DOHH2 (cell line): ENCODE measurements around the gene HEG1.

ENCODE experiments used
- H3F3A ChIP-seq: fragments of 200-600 bp; sonication (generic), shearing (Covaris generic); 2 replicates; pipeline ENCODE4 v1.6.0; 2016; ENCODE audit warnings: antibody characterized with exemption, mild to moderate bottlenecking; ENCODE audit not compliant: control insufficient read depth, insufficient read depth
- H3K27ac ChIP-seq: fragments of 200-600 bp; sonication (generic); 2 replicates; pipeline ENCODE4 v1.5.1; 2014; ENCODE audit warnings: low read depth, mild to moderate bottlenecking, low read length, moderate library complexity
- H3K27me3 ChIP-seq: fragments of 200-600 bp; sonication (generic); 2 replicates; pipeline ENCODE4 v1.6.1; 2014; ENCODE audit warnings: mild to moderate bottlenecking, low read length, mixed read lengths; ENCODE audit not compliant: control insufficient read depth
- H3K36me3 ChIP-seq: fragments of 200-600 bp; sonication (generic); 2 replicates; pipeline ENCODE4 v1.6.1; 2014; ENCODE audit warnings: mild to moderate bottlenecking, low read length, moderate library complexity, mixed read lengths; ENCODE audit not compliant: control insufficient read depth
- H3K4me1 ChIP-seq: fragments of 200-600 bp; sonication (generic); 2 replicates; pipeline ENCODE4 v1.6.1; 2014; ENCODE audit warnings: mild to moderate bottlenecking, low read length, mixed read lengths; ENCODE audit not compliant: control insufficient read depth
- H3K4me2 ChIP-seq: fragments of 200-600 bp; sonication (generic); 2 replicates; pipeline ENCODE4 v1.6.0; 2014; ENCODE audit warnings: mild to moderate bottlenecking, low read length, moderate library complexity
- H3K4me3 ChIP-seq: fragments of 200-600 bp; sonication (generic); 2 replicates; pipeline ENCODE4 v1.5.1; 2014; ENCODE audit warnings: mild to moderate bottlenecking, low read length, mixed read lengths
- H3K79me2 ChIP-seq: fragments of 200-600 bp; sonication (generic); 2 replicates; pipeline ENCODE4 v1.6.1; 2014; ENCODE audit warnings: mild to moderate bottlenecking, low read length, mixed read lengths; ENCODE audit not compliant: control insufficient read depth
- H3K9me2 ChIP-seq: fragments of 200-600 bp; sonication (generic); replicated peaks from 2 replicates; pipeline ENCODE4 v1.6.1; 2014; ENCODE audit warnings: mild to moderate bottlenecking, low read length, mixed read lengths; ENCODE audit not compliant: control insufficient read depth
- H3K9me3 ChIP-seq: fragments of 200-600 bp; sonication (generic); 2 replicates; pipeline ENCODE4 v1.6.1; 2014; ENCODE audit warnings: antibody characterized with exemption, low read length, mixed read lengths; ENCODE audit not compliant: control insufficient read depth, insufficient read depth
- H4K20me1 ChIP-seq: fragments of 200-600 bp; sonication (generic); 2 replicates; pipeline ENCODE4 v1.6.0; 2014; ENCODE audit warnings: low read depth, mild to moderate bottlenecking, antibody characterized with exemption, low read length, moderate library complexity; ENCODE audit not compliant: control insufficient read depth, insufficient read depth
- EZH2phosphoT487 ChIP-seq: fragments of 200-600 bp; sonication (generic); IDR thresholded peaks from 2 replicates; pipeline ENCODE4 v1.6.1; 2017; ENCODE audit warnings: borderline replicate concordance, mild to moderate bottlenecking, antibody characterized with exemption, low read length, moderate library complexity, mixed read lengths
- TF ChIP-seq, protein P1 (sequence below): fragments of 200-600 bp; sonication (generic); IDR thresholded peaks from one replicate; pipeline ENCODE4 v1.5.1; 2014; ENCODE audit warnings: antibody characterized with exemption, mild to moderate bottlenecking, low read depth, low read length; ENCODE audit not compliant: poor library complexity, severe bottlenecking

The HEG1 gene

DNA sequence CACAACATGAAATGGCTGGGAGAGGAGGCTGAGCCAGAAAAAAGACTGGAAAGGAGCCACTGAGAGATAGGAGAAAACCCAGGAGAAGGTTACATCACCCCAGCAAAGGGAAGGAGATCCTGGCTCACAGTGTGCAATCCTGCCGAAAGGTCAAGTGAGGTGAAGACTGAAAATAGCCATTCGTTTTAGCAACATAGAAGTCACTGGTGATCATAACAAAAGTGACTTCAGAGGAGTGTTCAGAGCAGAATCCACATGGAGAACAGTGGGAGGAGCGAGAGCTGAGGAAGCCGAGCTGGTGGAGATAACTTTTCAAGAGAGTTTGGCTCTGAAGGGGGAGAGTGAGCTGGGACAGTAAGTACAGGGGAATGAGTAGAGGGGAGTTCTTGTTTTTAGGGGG lies 5.4 kb upstream of the HEG1 start:
- Histone ChIP-seq H3K4me3 (no peak overlapping the region), H4K20me1 (no peaks in the 10 kb centered on the region), H3K27me3 (peaks cover 35% of the 10 kb centered on the region), H3K79me2 (no peaks in the 10 kb centered on the region), H3K27ac (no peak overlapping the region), H3F3A (no peaks in the 10 kb centered on the region), H3K4me1 (no peaks in the 10 kb centered on the region), H3K9me2 (no peaks in the 10 kb centered on the region), H3K9me3 (no peaks in the 10 kb centered on the region), H3K36me3 (no peaks in the 10 kb centered on the region), H3K4me2 (no peak overlapping the region)
- no peak for TF ChIP-seq EZH2phosphoT487
- TF ChIP-seq, protein P1, sequence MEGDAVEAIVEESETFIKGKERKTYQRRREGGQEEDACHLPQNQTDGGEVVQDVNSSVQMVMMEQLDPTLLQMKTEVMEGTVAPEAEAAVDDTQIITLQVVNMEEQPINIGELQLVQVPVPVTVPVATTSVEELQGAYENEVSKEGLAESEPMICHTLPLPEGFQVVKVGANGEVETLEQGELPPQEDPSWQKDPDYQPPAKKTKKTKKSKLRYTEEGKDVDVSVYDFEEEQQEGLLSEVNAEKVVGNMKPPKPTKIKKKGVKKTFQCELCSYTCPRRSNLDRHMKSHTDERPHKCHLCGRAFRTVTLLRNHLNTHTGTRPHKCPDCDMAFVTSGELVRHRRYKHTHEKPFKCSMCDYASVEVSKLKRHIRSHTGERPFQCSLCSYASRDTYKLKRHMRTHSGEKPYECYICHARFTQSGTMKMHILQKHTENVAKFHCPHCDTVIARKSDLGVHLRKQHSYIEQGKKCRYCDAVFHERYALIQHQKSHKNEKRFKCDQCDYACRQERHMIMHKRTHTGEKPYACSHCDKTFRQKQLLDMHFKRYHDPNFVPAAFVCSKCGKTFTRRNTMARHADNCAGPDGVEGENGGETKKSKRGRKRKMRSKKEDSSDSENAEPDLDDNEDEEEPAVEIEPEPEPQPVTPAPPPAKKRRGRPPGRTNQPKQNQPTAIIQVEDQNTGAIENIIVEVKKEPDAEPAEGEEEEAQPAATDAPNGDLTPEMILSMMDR: no peak

DNA sequence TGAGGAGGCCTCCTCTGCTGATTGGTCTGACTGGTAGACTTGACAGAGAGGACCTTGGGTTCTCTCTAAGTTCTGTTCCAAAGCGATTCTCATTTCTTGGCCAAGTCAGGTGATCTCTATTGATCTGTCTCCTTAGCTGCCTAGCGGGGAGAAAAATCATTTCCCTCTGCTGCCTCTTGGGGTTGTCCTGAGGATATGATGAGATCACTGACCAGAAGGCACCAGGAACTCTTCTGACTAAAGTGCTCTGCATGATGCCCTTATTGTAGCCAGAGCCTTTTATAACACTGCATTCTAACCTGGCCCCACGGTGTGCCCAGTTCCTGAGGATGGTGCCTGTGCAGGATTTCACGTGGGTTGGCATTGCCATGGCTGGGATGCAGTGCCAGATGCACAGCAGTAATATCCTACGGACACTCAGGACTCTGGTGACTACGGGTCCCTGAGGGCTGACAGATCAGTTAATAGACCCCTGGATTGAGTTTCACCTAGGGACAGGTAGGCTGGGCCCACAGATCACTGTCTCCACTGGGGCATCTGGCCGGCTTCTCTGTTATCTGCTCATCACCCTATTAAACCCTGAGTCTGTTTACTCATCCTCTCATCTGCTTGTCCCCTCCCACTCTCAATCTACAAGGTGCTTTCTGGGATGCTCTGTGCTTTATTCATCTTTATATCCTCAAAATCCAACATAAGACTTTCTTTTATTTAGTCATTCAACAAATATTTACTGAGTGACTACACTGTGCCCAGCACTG lies 3.9 kb upstream of the HEG1 start:
- Histone ChIP-seq H3K4me1 (peaks cover 7% of the 10 kb centered on the region; the same call in 1 of the 2 replicates), H3F3A (no peaks in the 10 kb centered on the region), H3K4me2 (no peak overlapping the region), H3K4me3 (no peak overlapping the region), H3K9me2 (no peaks in the 10 kb centered on the region), H3K36me3 (no peaks in the 10 kb centered on the region), H3K27me3 (peaks cover 45% of the 10 kb centered on the region), H3K79me2 (no peaks in the 10 kb centered on the region), H3K27ac (no peak overlapping the region), H4K20me1 (no peaks in the 10 kb centered on the region), H3K9me3 (no peaks in the 10 kb centered on the region)
- TF ChIP-seq, protein P1: no peak

DNA sequence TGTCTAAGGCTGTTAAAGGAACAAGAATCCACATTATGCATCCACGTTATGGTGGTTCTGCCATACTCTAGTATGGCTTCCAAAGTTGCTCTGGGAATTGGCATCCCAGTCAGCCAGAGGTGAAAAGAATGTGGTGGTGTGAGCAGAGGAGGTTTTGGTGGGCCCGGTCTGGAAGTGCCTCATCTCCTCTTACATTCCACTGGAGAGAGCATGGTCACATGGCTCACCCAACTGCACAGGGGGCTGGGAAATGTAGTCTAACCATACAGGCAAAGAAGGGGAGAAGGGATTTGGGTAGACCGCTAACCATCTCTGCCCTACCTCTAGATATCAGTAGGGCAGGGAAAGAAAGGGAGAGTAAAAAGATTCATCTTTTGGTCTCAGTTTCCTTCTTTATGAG lies 3.2 kb upstream of the HEG1 start:
- Histone ChIP-seq H3K4me1 (peaks cover 8% of the 10 kb centered on the region; the same call in 1 of the 2 replicates), H3K36me3 (no peaks in the 10 kb centered on the region), H4K20me1 (no peaks in the 10 kb centered on the region), H3F3A (no peaks in the 10 kb centered on the region), H3K27me3 (peaks cover 52% of the 10 kb centered on the region), H3K9me2 (no peaks in the 10 kb centered on the region), H3K79me2 (no peaks in the 10 kb centered on the region), H3K27ac (no peak overlapping the region), H3K9me3 (no peaks in the 10 kb centered on the region), H3K4me3 (no peak overlapping the region), H3K4me2 (no peak overlapping the region)
- TF ChIP-seq, protein P1: no peak
- TF ChIP-seq EZH2phosphoT487: no peak
